HG02943 (cell line): ENCODE measurements around the gene WNT11.

Experiments
- ATAC-seq: cut with Tn5 transposase; IDR thresholded peaks from one replicate; pipeline ENCODE4 v1.9.1; 2021; ENCODE audit warnings: mild to moderate bottlenecking, low read depth, moderate library complexity; ENCODE audit not compliant: unreplicated experiment

The WNT11 gene

DNA sequence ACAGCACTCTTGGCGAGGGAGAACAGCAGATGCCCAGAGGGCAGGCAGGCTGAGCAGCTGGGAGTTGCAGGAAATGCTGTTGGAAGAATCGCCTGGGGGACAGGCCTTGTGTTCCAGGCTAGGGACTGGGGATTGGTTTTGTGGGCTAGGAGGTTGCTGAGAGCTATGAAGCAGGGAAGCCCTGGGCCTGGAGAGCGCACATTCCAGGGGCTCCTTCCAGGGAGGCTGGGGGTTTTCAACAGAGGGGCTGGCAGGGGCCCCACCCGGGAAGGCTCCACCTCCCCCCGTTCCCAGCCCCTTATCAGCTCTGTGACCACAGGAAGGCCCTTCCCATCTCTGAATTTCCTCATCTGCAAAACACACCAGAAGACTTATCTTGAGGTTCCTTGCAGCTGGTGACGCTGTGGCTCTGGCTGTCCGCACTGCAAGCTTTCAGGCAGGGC is 21.7 kb downstream of the WNT11 start:
- no peak for ATAC-seq

DNA sequence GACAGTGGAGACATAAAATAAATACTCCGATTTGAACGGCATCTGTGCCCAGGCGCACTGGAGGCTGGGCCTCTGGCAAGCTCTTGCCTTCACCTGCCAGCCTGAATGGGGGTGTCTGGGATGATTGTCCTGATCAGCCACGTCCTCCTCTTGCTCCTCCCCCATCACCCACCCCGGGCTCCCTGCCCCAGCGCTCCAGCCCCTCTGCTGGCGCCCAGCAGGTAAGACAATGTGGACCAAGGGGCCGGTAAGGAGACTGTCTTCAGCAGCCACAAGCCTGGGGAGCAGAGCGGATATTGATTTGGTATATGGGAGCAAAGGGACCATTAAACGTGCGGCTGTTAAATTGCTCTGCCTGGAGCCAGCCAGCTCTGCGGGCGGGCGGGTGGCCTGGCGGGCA is 24.9 kb downstream of the WNT11 start:
- no peak for ATAC-seq

DNA sequence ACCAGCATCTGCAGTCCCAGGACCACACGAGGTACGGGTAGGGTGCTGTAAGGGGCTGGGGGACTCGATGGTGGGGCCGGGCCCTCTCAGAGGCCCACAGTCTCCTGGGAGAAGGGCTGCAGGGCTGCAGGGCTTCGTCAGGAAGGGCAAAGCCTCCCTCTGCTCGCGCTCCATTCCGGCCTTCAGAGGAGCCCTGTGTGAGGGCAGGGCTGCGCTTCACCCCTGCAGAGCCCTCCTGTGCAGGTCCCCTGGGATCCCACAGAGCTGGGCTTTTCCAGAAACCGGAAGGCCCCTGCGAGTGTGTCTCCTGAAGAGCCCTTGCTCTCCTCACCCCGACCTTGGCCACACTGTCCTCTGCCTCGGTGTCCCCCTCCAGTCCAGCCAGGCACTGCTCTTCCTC is 27.2 kb downstream of the WNT11 start:
- no peak for ATAC-seq

DNA sequence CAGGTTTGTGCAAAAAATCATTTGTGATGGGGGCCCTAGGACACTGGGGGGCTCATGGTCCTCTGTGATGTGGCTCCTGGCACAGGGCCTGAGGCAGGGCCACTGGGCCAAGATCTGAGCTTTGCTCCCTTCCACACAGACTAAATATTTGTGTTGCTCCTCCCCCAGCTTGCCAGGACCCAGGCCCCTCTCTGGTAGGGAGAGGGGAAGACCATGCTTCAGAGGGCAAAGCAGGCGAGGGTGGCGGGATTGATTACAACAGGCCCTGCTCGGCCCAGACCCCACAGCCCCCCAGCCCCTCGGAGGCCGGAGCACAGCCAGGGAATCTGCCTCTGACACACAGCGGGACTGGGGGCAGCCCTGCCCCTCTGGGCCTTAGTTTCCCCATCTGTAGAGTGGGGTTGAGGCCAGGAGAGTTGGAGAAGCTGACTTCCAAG is 29.0 kb downstream of the WNT11 start:
- no peak for ATAC-seq

DNA sequence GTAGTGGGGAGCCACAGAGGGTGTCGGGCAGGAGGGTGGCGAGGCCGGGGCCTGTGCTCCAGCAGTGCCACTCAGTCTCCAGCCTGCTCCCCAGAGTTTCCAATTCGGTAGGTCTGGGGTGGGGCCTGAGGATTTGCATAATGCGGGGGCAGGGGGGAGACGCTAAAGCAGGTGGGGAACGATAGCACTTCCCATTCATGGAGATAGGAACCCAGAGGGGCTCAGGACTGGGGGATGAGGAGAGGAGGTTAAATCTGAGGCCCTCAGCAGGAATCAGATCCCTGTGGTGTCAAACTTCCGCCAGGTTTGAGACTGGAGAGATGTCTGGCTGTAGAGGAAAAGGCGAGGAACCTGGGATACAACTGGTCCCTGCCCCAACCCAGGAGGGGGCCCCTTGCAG is 29.8 kb downstream of the WNT11 start:
- no peak for ATAC-seq

DNA sequence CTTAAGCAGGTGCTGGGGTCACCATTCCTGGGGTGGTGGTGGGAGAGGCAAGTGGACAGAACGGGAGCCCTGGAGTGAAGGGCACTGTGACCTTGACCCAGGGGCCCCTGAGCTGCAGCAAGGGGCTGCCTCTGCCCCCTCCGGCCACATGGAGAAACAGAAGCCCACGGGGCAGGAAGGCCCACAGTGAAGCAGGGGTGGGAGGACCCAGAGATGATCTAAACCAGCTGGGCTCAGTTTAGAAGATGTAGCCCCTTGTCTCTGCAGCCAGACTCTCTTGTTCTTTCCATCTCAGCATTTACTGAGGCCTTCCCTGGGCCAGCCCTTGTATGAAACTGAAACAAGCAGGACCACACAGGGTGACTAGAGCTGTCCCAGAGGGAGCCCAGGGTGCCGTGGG is 30.5 kb downstream of the WNT11 start:
- no peak for ATAC-seq

DNA sequence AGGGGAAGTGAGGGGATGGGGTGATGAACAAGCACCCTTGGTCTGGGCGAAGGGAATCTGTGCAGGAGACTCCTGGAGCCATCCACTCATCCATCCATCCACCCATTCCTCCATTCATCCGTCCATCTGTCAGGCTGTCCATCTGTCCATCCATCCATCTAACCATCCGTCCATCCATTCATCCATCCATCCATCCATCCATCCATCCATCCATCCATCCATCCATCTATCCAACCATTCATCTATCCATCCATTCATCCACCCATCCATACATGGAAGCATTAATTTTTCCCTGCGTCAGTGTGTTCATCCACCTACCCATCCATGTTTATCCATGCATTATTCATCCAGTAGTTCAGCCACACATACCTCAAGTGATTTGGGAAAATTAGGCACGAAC is 32.0 kb downstream of the WNT11 start:
- ATAC-seq, result no peak

DNA sequence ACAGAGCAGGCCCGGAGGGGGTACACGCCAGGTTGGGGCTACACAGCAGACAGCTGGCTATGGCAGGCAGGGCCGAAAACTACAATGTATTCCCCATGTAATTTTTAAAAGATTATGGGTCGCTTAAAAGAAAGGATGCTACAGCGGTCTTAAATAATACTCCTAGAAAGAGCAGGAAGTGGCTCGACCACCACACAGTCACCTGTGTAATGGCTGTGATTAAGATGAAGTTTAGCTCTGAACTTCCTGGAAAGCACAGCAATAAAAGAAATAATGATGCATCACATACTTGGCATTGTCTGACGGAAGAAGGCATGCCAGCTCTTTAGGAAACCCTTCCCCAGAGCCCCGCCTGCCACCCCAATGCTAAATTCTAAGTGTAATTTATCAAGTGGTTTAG is 32.6 kb downstream of the WNT11 start:
- ATAC-seq, result no peak

DNA sequence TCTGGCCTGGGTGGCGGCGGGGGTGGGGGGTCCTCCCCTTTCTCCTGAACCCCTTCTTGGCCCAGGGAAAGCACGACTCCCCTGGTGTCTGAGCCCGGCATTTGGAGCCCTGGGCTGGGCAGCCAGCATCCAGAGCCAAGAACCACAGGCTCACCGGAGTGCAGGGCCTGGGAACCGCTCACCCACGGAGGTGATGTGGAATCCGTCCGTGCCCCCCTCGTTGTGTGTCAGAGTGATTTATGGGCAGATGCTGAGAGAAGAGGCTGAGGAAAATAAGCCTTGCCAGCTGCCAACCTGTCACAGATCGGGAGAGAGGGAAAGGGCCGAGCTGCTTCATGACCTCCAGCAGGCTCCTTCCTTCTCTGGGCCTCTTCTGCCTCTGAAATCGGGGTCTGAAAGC is 33.7 kb downstream of the WNT11 start:
- no peak for ATAC-seq

DNA sequence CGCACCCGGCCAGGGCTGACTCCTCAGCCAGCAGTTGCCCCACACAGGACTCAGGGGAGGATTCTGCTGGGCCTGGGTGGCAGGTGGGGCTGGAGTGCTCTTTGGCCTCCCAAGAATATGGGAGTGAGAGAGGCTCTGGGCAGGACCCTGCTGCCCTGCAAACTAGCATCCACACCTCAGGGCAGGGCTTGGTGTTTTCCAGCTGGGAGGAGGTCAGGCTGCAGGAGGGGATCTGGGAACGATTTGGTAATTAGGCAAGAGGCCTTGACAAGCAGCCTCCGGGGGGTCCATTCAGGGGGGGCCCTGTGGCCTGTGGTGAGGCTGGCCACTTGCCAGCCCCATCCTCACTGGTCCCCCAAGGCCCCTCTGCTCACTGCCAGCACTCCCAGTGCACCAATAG is 35.8 kb downstream of the WNT11 start:
- no peak for ATAC-seq

DNA sequence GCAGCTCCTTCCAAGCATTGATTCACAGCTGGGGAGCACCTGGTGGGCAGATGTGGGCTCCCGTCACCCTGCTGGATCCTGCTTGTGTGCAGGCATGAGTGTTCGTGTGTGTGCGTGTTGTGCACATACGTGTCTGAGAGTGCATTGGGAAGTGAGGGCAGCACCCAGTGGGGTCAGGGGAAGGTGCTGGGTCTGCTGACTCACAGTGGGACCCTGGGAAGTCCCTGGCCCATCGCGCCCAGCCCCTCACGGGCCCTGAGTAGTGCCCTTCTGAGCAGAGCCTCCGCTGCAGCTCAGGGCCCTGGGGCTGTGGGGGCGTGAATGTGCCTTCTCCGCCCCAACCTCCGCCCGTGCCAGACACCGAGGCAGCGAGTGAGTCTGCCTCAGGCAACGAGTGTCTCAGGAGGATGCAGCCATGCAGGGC is 36.8 kb downstream of the WNT11 start:
- ATAC-seq, result no peak

DNA sequence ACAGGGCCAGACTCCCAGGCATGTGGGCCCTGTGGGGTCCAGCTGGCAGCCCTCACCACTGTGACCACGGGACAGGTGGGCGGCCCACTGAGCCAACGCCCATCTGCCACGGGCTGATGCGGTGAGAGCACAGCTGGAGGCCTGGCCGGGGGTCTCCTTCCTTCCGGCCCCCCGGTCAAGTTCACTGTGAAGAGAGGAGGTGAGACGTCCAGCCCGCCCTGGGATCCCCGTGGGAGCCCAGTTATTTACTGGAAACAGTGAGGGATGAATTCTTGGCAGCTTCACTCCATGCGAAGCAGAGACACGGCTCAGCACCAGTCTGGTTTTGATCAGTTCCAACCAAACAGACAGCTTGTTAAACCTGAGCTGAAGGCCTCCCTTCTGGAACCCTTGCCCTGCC is 38.7 kb downstream of the WNT11 start:
- ATAC-seq, result no peak

DNA sequence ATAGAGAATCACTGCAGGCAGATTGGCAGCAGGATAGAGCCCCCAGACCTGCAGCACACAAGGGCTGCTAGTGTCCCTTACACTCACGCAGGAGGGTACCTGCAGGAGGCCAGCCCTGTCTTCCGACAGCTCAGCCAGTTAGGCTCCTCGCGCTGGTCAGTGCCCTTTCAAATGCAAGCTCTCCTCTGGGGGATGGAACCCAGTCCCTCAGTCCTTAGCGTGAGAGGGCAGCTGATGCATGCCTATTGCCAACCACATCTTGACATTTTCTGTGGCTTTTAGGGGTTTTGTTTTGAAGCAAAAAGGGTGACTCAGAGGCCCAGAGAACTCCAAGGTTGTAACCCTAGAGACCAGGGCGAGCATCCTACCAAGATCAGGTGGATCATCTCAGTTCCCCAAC is 40.0 kb downstream of the WNT11 start:
- no peak for ATAC-seq

DNA sequence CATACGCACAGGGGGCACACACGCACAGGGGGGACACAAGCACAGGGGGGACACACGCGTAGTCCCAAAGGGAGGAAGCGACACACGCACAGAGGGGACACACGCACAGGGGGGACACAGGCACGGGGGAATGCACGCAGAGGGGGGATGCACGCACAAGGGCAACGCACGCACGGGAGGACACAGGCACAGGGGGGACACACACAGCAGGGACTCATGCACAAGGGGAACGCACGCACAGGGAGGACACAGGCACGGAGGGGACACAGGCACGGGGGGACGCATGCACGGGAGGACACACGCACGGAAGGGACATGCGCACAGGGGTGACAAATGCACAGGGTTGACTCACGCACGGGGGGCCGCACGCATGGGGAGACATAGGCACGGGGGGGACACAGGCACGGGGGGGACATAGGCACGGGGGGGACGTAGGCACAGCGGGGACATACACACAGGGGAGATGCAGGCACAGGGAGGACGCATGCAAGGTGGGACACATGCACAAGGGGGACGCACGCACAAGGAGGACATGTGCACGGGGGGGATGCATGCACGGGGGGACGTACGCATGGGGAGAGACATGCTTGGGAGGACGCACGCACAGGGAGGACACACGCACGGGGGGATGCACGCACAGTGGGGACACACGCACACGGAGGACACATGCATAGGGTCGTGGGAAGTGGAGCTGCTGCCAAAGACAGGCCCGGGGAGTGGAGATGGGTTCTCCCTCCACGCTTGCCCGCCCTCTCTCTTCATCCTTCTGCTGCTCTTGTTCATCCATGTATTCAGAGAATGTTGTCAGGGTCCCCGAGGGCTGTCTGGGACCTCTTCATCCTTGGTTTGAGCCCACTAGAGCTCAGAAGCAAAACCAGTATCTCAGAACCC is 41.2 kb downstream of the WNT11 start:
- no peak for ATAC-seq

DNA sequence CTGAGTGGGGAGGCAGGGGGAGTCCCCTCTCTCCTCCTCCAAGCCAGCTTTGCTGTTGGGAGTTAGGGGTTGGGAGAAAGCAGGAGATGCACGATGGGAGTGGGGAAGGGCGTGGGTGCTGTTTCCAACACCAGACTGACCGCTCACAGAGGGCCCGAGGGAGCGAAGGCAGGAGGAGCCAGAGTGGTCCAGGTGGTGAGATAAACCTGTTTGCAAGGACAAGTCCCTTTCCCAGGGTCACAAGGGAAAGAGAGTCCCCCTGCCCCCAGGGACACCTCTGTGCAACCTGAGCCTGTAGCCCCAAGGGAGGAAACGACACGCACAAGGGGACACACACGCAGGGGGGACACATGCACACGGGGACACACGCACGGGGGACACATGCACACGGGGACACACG is 42.2 kb downstream of the WNT11 start:
- ATAC-seq, result no peak

DNA sequence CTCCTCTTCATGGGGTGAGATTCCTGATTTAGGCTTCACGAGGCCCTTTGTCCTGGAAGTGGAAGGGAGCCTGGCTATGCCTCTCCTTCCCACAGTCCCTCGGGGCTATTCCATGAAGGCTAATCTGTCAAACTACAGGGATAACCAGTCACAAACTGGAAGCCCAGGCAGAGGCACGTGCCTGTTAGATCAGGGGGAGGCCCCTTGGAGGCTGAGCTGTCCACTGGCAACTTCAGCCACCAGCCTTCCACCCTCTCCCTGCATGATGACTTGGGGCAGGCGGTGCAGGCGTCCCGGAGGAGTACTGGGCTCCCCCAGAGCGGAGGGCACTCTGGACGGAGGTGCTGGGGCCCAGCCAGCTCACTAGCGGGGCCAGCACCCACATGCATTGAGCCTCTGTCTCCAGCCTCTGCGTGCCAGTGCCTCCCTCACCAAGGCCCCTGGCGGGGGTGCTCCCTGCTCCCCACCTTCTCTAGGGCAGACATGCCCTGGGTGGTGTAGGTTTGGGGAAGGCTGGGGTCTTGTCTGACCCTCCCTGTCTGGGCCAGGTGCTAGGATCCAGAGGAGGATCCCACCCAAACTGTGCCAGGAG is 42.9 kb downstream of the WNT11 start:
- no peak for ATAC-seq

DNA sequence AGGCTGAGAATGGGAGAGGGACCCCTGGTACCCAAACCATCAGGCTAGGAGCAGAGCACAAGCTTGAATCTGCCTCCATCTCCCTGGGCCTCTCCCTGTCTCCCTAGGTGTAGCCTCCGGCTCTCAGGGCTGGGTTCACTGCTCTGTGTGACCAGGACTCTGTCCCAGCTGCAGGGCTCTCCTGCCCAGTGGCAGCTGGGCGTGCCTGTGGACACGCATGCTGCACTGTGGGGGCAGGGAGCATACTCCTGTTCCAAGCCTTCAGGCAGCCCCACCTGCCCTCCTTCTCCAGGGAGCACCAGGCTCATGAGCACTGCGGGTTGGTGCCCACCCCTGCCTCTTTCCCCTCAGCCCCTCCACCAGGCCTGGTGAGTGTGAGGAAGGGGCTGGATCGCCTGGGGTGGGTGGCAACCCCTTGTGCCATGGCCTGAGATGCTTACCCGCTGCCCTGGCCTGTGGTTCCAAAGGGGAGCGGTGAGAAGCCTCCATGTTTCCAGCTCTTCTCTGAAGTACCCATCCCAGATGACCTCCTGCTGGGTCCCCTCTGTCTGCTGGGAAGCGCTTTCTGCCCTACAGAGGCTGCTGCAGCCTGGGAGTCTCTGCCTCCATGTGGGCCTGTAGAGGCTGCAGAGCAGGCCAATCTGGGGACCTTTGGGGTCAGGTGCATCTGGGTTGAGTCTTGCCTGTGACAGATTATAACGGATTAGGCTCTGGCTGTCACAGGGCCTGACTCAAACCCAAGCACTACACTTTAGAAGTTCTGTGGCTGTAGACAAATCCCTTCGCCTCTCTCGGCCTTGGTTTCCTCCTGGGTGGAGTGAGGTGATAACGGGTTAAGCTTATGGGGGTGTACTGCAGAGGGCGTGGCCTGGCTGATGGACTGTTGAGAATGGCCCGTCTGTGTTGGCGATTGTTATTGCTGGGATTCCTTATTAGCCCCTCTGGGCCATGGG is 43.7 kb downstream of the WNT11 start:
- ATAC-seq, result no peak

DNA sequence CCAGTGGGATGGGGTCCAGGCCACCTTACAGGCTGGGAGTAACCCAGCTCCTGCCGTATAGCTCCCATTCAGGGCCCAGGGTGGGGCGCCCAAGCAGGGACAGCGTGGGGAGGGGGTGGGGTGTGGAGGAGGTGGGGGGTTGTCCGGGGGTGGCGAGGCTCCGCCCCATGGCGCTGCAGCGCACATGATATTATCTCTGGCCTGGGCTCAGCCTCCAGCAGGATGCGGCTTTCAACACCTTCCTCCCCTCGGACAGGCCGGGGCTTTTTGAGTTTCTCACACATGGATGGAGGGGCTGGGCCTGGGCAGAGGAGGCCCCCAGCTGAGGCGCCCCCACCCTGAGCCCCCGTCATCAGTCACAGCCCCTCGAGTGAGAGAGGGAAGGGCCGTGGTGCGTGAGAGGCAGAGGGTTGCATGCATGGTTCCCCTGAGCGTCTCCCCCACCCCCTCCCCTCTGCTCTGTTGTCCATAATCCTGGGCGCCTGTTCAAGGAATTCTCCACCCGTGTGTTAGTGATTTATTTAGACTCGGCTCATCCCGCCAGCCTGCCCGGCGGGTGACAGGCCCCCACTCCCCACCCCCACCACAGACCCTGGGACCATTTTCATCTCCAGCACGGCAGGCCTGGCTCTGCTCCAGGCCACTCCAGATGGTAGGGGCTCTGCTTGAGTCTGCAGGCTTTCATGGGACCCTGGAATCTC is 44.9 kb downstream of the WNT11 start:
- no peak for ATAC-seq

DNA sequence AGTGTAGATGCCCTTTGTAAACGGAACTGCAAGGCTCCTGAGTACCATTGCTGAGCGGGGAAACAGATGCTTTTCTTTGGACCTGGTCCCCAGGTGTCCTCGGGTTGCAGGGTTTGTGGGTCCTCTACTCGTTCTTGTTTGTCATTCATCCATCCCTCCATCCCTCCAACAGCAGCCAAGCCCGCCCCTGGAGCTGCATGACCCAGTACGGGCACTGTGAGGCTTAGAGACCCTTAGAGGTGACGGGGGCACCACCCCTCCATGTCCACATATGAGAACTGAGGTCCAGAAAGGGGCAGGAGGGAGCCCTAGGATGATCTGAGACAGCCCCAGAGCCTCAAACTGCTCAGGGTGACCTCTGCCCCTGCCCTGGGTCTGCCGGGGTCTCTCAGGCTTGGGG is 45.4 kb downstream of the WNT11 start:
- no peak for ATAC-seq

DNA sequence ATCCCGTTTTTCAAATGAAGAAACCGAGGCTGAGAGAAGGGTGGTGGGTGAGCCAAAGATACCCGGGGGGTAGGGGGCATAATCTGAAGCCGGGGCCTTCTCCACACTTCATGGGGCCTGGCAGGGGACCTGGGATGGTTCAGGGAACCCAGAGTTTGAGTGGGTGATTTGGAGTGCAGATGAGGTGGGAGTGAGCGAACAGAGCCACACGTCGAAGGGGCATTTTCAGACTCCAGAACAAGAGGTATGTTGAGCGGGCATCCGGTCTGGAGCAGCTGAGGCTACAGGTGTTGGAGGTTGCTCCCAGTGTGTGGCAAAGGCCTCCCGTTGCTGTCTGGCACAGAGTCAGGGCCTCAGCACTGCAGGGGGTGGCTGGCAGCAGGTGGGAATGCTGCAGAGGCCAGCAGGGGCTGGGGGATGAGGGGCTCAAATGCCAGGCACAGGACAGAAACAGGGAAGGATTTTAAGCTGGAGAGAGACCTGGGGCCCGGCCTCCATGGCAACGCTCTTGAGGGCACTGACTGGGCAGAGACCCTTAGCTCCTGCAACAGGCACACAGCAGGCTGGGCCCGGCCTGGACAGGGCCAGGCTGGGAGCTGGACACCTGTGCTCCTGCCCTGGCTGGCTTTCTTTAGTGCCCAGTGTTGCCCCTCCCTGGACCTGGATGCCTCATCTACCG is 46.2 kb downstream of the WNT11 start:
- ATAC-seq, result no peak
